ENCODE results near the gene CPTP. TPM values are rescaled to one million over a fixed set of nuclear protein-coding genes. Genes with fewer than 3 reads are reported as not detected.
A peak's percentile ranks its signal among the peaks of the same experiment; 100 is the strongest.
"Not testable (repeated sequence)": the region's sequence is repeated elsewhere in the genome, so short reads cannot be mapped to it uniquely, and the experiment has no call there.

The CPTP gene
- total RNA-seq, 1 donor from 2014 or later, result 112 TPM

- no peak for DNase-seq
- intact Hi-C loops (cut with micrococcal nuclease), result no loop called here
- ATAC-seq, result no peak
Observed at GRCh38 chr1:1314678-1315335, 9.8 kb upstream of the CPTP start.

GRCh38 chr1:1315435-1315954 lies 9.1 kb upstream of the CPTP start:
- DNase-seq (no peak), ATAC-seq (no peak)
- intact Hi-C loops (cut with micrococcal nuclease), result no loop called here

- ATAC-seq; DNase-seq; intact Hi-C loops (cut with micrococcal nuclease): not testable (repeated sequence)
Observed at GRCh38 chr1:1316199-1316598, 8.4 kb upstream of the CPTP start.

- ATAC-seq, result no peak
- no peak for DNase-seq
- intact Hi-C loops (cut with micrococcal nuclease), result no loop called here
Observed at GRCh38 chr1:1317420-1317819, 7.2 kb upstream of the CPTP start.

GRCh38 chr1:1318131-1318652 lies 6.4 kb upstream of the CPTP start:
- DNase-seq, result peak; percentile 90
- intact Hi-C loops (cut with micrococcal nuclease), result no loop called here

GRCh38 chr1:1318777-1319645 lies 5.6 kb upstream of the CPTP start:
- intact Hi-C loops (cut with micrococcal nuclease), result no loop called here
- peak; percentile 3 for ATAC-seq

More at GRCh38 chr1:1318131-1318652, 6.4 kb upstream of the CPTP start:
- ATAC-seq, result peak; percentile 84

GRCh38 chr1:1319646-1319941 lies 5.0 kb upstream of the CPTP start:
- ATAC-seq (no peak), DNase-seq (no peak)
- intact Hi-C loops (cut with micrococcal nuclease), result no loop called here

More at GRCh38 chr1:1318777-1319645, 5.6 kb upstream of the CPTP start:
- DNase-seq, result no peak

- DNase-seq, result no peak
- no peak for ATAC-seq
- intact Hi-C loops (cut with micrococcal nuclease), result no loop called here
Observed at GRCh38 chr1:1320666-1321448, 3.7 kb upstream of the CPTP start.

GRCh38 chr1:1321477-1321876 lies 3.1 kb upstream of the CPTP start:
- intact Hi-C loops (cut with micrococcal nuclease), result no loop called here
- no peak for ATAC-seq

GRCh38 chr1:1322418-1322817 lies 2.2 kb upstream of the CPTP start:
- intact Hi-C loops (cut with micrococcal nuclease), result no loop called here
- DNase-seq, result no peak
- ATAC-seq, result no peak

More at GRCh38 chr1:1321477-1321876, 3.1 kb upstream of the CPTP start:
- no peak for DNase-seq

- no peak for DNase-seq
- intact Hi-C loops (cut with micrococcal nuclease), result no loop called here
- no peak for ATAC-seq
Observed at GRCh38 chr1:1322952-1323351, 1.6 kb upstream of the CPTP start.

GRCh38 chr1:1324084-1324523 lies 498 bp upstream of the CPTP start:
- ATAC-seq (no peak), DNase-seq (no peak)
- intact Hi-C loops (cut with micrococcal nuclease), result no loop called here

- intact Hi-C loops (cut with micrococcal nuclease), result no loop called here
- DNase-seq, result peak; percentile 86
- no peak for ATAC-seq
Observed at GRCh38 chr1:1325288-1326074, 879 bp downstream of the CPTP start.

- DNase-seq (no peak), ATAC-seq (no peak)
- intact Hi-C loops (cut with micrococcal nuclease), result no loop called here
Observed at GRCh38 chr1:1326075-1326605, 1.5 kb downstream of the CPTP start.

- intact Hi-C loops (cut with micrococcal nuclease), result no loop called here
- DNase-seq, result no peak
- ATAC-seq, result no peak
Observed at GRCh38 chr1:1327291-1327690, 2.7 kb downstream of the CPTP start.

- DNase-seq (no peak), ATAC-seq (no peak)
- intact Hi-C loops (cut with micrococcal nuclease), result no loop called here
Observed at GRCh38 chr1:1328254-1328653, 3.7 kb downstream of the CPTP start.

- no peak for ATAC-seq
- DNase-seq, result no peak
- intact Hi-C loops (cut with micrococcal nuclease), result no loop called here
Observed at GRCh38 chr1:1329304-1330210, 5.0 kb downstream of the CPTP start.

Measured in left ventricle myocardium superior (tissue), 1 donor.